Type B pancreatic cell (in vitro differentiated cells): ENCODE measurements around the gene HTR3B. TPM values are rescaled to one million over a fixed set of nuclear protein-coding genes. Genes with fewer than 3 reads are reported as not detected.

Experiments used
- DNase-seq: peaks from one replicate; pipeline ENCODE4 v3.0.0; 2021; ENCODE audit warnings: mixed read lengths; ENCODE audit not compliant: unreplicated experiment; ENCODE audit errors: extremely low spot score
- H3K27ac Mint-ChIP-seq: 2 replicates; pipeline ENCODE4 v1.8.0; 2021; ENCODE audit warnings: mild to moderate bottlenecking, mixed read lengths
- H3K27me3 Mint-ChIP-seq: 2 replicates; pipeline ENCODE4 v1.8.0; 2021; ENCODE audit warnings: mixed read lengths
- H3K36me3 Mint-ChIP-seq: 2 replicates; pipeline ENCODE4 v1.8.0; 2021; ENCODE audit warnings: mixed read lengths
- H3K4me1 Mint-ChIP-seq: one replicate; pipeline ENCODE4 v1.8.0; 2021; ENCODE audit warnings: mixed read lengths; ENCODE audit not compliant: unreplicated experiment
- H3K4me3 Mint-ChIP-seq: 2 replicates; pipeline ENCODE4 v1.8.0; 2021; ENCODE audit warnings: mild to moderate bottlenecking, mixed read lengths
- H3K9me3 Mint-ChIP-seq: 2 replicates; pipeline ENCODE4 v1.8.0; 2021; ENCODE audit warnings: mixed read lengths
- total RNA-seq: library from RNA; stranded (reverse); gene quantifications from 2 replicates; pipeline ENCODE4 v1.2.1, GENCODE V29; 2021; ENCODE audit warnings: low replicate concordance
- TF ChIP-seq, protein P1 (sequence below): fragments of 200-600 bp; sonication (generic); conservative IDR thresholded peaks from 2 replicates; pipeline ENCODE4 v1.5.0; 2021; ENCODE audit warnings: antibody characterized with exemption, mild to moderate bottlenecking

HTR3B gene
- total RNA-seq, 1 donor from 2014 or later: 0.17 TPM

DNA sequence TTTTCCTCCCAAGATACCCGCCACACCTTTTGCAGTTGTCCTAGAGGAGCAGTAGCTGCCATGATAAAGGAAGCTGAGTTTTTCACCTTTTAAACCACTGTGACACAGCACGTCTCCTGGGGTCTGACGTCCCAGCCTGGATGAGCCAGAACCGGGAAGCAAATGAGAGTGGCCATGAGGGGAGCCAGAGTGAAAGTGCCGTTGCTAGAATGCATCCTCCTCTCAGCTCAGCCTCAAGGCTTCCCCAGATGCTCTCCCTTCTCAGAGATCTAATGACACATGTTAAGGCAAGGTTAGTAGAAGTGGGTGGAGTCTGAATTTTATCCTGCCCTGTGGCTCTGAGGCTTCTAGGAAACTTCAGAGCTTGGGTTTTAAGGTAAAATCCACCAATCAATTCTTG lies 46.9 kb downstream of the HTR3B start:
- TF ChIP-seq, protein P1, sequence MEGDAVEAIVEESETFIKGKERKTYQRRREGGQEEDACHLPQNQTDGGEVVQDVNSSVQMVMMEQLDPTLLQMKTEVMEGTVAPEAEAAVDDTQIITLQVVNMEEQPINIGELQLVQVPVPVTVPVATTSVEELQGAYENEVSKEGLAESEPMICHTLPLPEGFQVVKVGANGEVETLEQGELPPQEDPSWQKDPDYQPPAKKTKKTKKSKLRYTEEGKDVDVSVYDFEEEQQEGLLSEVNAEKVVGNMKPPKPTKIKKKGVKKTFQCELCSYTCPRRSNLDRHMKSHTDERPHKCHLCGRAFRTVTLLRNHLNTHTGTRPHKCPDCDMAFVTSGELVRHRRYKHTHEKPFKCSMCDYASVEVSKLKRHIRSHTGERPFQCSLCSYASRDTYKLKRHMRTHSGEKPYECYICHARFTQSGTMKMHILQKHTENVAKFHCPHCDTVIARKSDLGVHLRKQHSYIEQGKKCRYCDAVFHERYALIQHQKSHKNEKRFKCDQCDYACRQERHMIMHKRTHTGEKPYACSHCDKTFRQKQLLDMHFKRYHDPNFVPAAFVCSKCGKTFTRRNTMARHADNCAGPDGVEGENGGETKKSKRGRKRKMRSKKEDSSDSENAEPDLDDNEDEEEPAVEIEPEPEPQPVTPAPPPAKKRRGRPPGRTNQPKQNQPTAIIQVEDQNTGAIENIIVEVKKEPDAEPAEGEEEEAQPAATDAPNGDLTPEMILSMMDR: no peak
- Mint-ChIP-seq H3K4me1 (no peaks in the 10 kb centered on the region), H3K4me3 (no peak overlapping the region)

DNA sequence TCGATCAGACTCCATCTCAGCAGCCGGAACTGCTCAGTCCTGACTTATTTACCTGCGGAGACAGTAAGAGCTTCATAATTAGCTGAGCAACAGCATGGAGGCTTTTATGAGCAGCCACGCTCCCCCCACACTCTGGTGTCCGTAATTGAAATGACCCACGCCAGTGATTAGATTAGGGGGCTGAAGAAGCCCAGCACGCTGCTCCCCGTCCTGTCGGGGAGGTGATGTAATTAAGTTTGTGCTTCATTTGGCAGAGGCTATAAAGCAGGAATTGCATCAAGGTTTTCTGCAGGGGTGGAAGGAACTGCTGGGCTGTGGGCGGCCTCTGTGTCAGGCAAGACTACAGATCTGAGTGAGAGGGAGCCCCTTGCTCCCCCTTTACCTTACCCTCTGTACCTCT lies 47.5 kb downstream of the HTR3B start:
- H3K27ac Mint-ChIP-seq: no peak overlapping the region
- H3K36me3 Mint-ChIP-seq: no peaks in the 10 kb centered on the region
- no peaks in the 10 kb centered on the region for H3K9me3 Mint-ChIP-seq
- TF ChIP-seq, protein P1: no peak
- peaks cover 49% of the 10 kb centered on the region for H3K27me3 Mint-ChIP-seq
- no peaks in the 10 kb centered on the region for H3K4me1 Mint-ChIP-seq
- DNase-seq: no peak
- H3K4me3 Mint-ChIP-seq: no peak overlapping the region

More for the DNA sequence above, 46.9 kb downstream of the HTR3B start:
- no peak for DNase-seq
- Mint-ChIP-seq H3K27ac (no peak overlapping the region), H3K9me3 (no peaks in the 10 kb centered on the region), H3K36me3 (no peaks in the 10 kb centered on the region), H3K27me3 (peaks cover 48% of the 10 kb centered on the region)

DNA sequence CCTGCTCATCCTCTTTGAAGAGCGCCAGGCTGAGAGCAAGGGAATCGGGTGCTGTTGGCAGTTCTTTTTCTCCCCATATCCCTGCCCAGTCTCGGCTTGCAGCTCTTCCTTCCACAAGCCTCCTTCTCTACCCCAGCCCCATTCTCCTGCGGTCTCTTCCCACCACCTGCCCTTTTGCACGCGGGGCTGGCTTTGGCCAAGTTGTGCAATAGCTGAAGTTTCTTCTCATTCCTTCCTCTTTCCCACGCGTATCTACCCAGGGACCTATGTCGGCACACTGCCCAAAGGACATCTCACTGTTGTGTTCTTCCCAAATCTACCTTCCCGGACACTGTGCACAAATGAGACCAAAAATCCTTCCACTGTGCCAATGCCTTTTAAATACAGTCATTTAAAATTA lies 48.0 kb downstream of the HTR3B start:
- H3K27me3 Mint-ChIP-seq: peaks cover 49% of the 10 kb centered on the region

DNA sequence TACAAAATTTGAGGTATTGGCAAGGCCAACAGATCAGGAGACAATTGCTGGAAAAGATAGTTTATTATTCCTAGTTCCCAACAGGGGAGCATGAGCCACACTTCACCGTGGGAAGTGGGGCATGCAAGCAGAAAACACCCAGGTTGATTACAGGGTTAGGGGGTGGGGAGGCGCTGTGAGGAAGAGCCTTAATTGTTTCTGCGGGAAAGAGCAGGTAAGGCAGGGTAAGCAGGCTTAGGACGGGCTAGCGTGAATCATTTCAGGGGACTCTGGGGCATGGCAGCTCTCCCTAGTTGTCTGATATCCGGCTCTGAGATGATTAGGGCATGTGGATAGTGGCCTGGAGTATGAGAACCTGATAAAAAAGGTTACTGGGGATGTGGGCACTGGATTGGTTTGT lies 49.6 kb downstream of the HTR3B start:
- DNase-seq: no peak
- Mint-ChIP-seq H3K27ac (no peak overlapping the region), H3K9me3 (no peaks in the 10 kb centered on the region), H3K4me3 (no peak overlapping the region), H3K36me3 (no peaks in the 10 kb centered on the region), H3K4me1 (no peaks in the 10 kb centered on the region), H3K27me3 (peaks cover 58% of the 10 kb centered on the region)
- TF ChIP-seq, protein P1: no peak

More for the DNA sequence above, 48.0 kb downstream of the HTR3B start:
- Mint-ChIP-seq H3K4me1 (no peaks in the 10 kb centered on the region), H3K36me3 (no peaks in the 10 kb centered on the region), H3K27ac (no peak overlapping the region), H3K4me3 (no peak overlapping the region), H3K9me3 (no peaks in the 10 kb centered on the region)
- TF ChIP-seq, protein P1: no peak
- DNase-seq: no peak

DNA sequence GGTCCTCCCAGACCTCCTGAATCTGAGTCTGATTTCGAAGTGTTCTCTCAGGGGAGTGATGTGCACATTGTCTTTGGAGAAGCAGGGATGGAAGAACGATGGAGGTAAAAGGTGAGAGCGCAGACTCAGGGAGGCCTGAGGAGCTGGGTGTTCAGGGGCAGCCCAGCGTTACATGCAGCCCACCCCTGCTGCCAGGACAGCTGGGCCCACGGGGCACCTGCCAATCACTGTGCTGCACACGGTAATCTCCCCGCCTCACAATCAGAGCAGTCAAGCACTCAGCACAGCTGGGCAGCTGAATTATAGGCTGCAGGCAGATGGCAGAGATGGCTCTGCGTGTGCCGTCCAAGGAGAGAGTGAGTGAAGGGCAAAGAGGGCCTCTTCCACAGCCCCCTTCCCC lies 52.4 kb downstream of the HTR3B start:
- Mint-ChIP-seq H3K9me3 (no peaks in the 10 kb centered on the region), H3K27ac (no peak overlapping the region), H3K4me3 (no peak overlapping the region), H3K4me1 (no peaks in the 10 kb centered on the region), H3K36me3 (no peaks in the 10 kb centered on the region), H3K27me3 (peaks cover 49% of the 10 kb centered on the region)
- no peak for DNase-seq
- TF ChIP-seq, protein P1: no peak

DNA sequence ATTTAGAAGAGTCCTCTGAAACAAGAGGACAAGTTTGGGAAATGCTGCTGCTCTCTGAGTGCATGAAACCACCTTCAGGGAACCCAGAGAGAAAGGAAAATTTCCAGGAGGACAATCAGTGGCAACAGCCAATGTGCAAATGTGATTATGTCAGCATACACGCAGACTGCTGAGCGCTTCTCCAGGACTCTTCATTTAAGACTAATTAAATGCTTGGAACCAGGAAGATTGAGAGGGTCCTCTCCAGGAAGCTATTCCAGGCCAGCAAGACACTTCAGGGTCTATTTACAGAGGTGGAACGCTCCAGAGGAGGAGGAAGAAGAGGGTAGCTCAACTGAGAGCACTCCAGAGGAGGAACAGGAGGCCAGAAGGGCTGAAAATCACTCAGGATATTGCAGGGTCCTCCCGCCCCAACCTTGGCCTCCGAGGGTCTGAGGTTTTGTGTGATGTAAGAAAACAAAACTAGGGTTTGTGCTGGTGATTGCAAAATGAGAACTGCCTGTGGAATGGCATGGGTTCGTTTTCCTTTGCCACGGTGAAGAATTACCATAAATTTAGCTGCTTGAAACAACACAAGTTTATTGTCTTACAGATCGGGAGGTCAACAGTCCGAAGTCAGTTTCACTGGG lies 56.2 kb downstream of the HTR3B start:
- no peak overlapping the region for H3K4me3 Mint-ChIP-seq
- H3K27ac Mint-ChIP-seq: no peak overlapping the region
- no peaks in the 10 kb centered on the region for H3K9me3 Mint-ChIP-seq
- DNase-seq: no peak
- TF ChIP-seq, protein P1: no peak
- peaks cover 45% of the 10 kb centered on the region for H3K27me3 Mint-ChIP-seq
- H3K36me3 Mint-ChIP-seq: no peaks in the 10 kb centered on the region
- H3K4me1 Mint-ChIP-seq: no peaks in the 10 kb centered on the region
